ENCODE data around the gene ZNF276. TPM values are rescaled to one million over a fixed set of nuclear protein-coding genes. Genes with fewer than 3 reads are reported as not detected.
A peak's percentile ranks its signal among the peaks of the same experiment; 100 is the strongest.

The ZNF276 gene
- total and polyA plus RNA-seq, 2 of the 8 experiments (the other 6 are each of a cell fraction or from before 2014, with no cell fraction given): 6.4 to 9.3 TPM

DNA sequence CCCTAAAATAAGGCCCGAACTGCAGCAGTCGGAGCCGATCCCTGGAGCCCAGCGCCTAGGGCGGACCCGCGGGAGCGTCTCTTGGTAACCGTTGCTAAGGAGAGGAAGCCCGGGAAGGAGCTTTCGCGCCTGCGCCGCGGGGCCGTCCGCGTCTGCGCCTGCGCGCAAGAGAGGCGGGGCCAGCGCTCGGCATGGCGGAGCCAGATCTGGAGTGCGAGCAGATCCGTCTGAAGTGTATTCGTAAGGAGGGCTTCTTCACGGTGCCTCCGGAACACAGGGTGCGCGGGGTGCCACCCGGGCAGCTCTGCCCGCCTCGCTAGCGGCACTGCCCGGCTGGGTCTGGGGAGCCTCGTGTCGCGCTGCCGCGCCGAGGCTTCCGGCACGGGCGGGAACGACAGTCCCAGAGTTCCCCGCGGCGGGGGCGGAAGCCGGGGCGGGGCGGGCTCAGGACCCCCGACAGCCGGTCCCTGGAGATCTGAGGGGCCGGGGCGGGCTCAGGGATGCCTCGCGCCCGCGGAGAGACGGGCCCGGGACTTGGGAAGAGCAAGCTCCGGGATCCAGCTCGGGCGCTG is 34.7 kb upstream of the ZNF276 start, which contains the start of gene CDK10 (continued):
- no peak for TF ChIP-seq KDM1A (IDR thresholded peaks at IDR 0.05; ENCODE audit: borderline replicate concordance, low read length)
- TF ChIP-seq, protein P1, sequence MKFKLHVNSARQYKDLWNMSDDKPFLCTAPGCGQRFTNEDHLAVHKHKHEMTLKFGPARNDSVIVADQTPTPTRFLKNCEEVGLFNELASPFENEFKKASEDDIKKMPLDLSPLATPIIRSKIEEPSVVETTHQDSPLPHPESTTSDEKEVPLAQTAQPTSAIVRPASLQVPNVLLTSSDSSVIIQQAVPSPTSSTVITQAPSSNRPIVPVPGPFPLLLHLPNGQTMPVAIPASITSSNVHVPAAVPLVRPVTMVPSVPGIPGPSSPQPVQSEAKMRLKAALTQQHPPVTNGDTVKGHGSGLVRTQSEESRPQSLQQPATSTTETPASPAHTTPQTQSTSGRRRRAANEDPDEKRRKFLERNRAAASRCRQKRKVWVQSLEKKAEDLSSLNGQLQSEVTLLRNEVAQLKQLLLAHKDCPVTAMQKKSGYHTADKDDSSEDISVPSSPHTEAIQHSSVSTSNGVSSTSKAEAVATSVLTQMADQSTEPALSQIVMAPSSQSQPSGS (IDR thresholded peaks at IDR 0.05; ENCODE audit: low read length): no peak
- no peak for TF ChIP-seq BACH1 (IDR thresholded peaks at IDR 0.05; ENCODE audit: low read length)
- no peak for TF ChIP-seq CBX5 (IDR thresholded peaks at IDR 0.05; ENCODE audit: low read depth, low read length)
- peak; percentile 71 for TF ChIP-seq ASH2L (IDR thresholded peaks at IDR 0.05; ENCODE audit: low read length)
- TF ChIP-seq TBP (IDR thresholded peaks at IDR 0.05; ENCODE audit: low read depth, low read length): peak; percentile 77
- peak; percentile 72 for TF ChIP-seq YY1 (IDR thresholded peaks at IDR 0.05; ENCODE audit: low read depth, low read length)
- no peak for TF ChIP-seq CHD2 (IDR thresholded peaks at IDR 0.05; ENCODE audit: low read length)
- TF ChIP-seq NANOG (IDR thresholded peaks at IDR 0.05; ENCODE audit: insufficient read depth, low read depth, low read length, poor library complexity, severe bottlenecking): no peak
- no peak for TF ChIP-seq EZH2 (IDR thresholded peaks at IDR 0.05; ENCODE audit: low read depth, low read length, severe bottlenecking)
- no peak for TF ChIP-seq SP2 (IDR thresholded peaks at IDR 0.05; ENCODE audit: low read length)
- TF ChIP-seq HDAC6 (IDR thresholded peaks at IDR 0.05; ENCODE audit: low read depth, low read length): no peak
- peak; percentile 59; the same call in 1 of the 2 replicates for TF ChIP-seq RBBP5 (IDR thresholded peaks at IDR 0.05; ENCODE audit: borderline replicate concordance, low read depth, low read length)
- TF ChIP-seq HDAC2 (IDR thresholded peaks at IDR 0.05; ENCODE audit: borderline replicate concordance in 1 of 2, low read depth in 2 of 2, low read length in 2 of 2): no peak
- TF ChIP-seq KDM5A (IDR thresholded peaks at IDR 0.05; ENCODE audit: low read length): no peak
- TF ChIP-seq ZNF274 (IDR thresholded peaks at IDR 0.05; ENCODE audit: borderline replicate concordance, extremely low read depth, low read length): no peak
- TF ChIP-seq, protein P2, sequence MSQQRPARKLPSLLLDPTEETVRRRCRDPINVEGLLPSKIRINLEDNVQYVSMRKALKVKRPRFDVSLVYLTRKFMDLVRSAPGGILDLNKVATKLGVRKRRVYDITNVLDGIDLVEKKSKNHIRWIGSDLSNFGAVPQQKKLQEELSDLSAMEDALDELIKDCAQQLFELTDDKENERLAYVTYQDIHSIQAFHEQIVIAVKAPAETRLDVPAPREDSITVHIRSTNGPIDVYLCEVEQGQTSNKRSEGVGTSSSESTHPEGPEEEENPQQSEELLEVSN (IDR thresholded peaks at IDR 0.05): peak; percentile 99
- TF ChIP-seq, protein P3, sequence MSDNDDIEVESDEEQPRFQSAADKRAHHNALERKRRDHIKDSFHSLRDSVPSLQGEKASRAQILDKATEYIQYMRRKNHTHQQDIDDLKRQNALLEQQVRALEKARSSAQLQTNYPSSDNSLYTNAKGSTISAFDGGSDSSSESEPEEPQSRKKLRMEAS (IDR thresholded peaks at IDR 0.05): peak; percentile 95
- TF ChIP-seq MAFK (IDR thresholded peaks at IDR 0.05; ENCODE audit: low read depth, low read length): no peak
- TF ChIP-seq POLR2AphosphoS5 (IDR thresholded peaks at IDR 0.05; ENCODE audit: low read depth, low read length): peak; percentile 70
- peak; percentile 54; the same call in 1 of the 2 replicates for TF ChIP-seq EGR1 (IDR thresholded peaks at IDR 0.05; ENCODE audit: borderline replicate concordance, low read depth, low read length)
- no peak for TF ChIP-seq RNF2 (IDR thresholded peaks at IDR 0.05; ENCODE audit: borderline replicate concordance, low read depth, low read length, missing control alignments, poor library complexity, severe bottlenecking)

Measured in H1 (cell line).